ENCODE data around the gene PRDM9.

Gene PRDM9

GRCh38 chr5:23522553-23522952, 15.1 kb downstream of the PRDM9 start:
- TF ChIP-seq CTCF (IDR thresholded peaks at IDR 0.05; ENCODE audit: low read depth, low read length, poor library complexity, severe bottlenecking), result no peak
- no peak for TF ChIP-seq EZH2phosphoT487 (IDR thresholded peaks at IDR 0.05; ENCODE audit: borderline replicate concordance, low read length)
- no peaks in the 10 kb centered on the region for H4K20me1 ChIP-seq (ENCODE audit: control insufficient read depth, insufficient read depth, low read depth, low read length)
- H3K27ac ChIP-seq (ENCODE audit: low read depth, low read length), result no peak overlapping the region

GRCh38 chr5:23523031-23523430, 15.6 kb downstream of the PRDM9 start:
- Histone ChIP-seq H3K4me3 (ENCODE audit: low read length) (no peak overlapping the region), H3K9me3 (ENCODE audit: control insufficient read depth, insufficient read depth, low read length) (no peaks in the 10 kb centered on the region; the same call in 1 of the 2 replicates), H3K27me3 (ENCODE audit: control insufficient read depth, low read length) (no peaks in the 10 kb centered on the region), H3K27ac (ENCODE audit: low read depth, low read length) (no peak overlapping the region), H3K4me2 (ENCODE audit: low read length) (no peak overlapping the region), H3K79me2 (ENCODE audit: control insufficient read depth, low read length) (no peaks in the 10 kb centered on the region), H3K4me1 (ENCODE audit: control insufficient read depth, low read length) (no peaks in the 10 kb centered on the region), H4K20me1 (ENCODE audit: control insufficient read depth, insufficient read depth, low read depth, low read length) (no peaks in the 10 kb centered on the region), H3F3A (ENCODE audit: control insufficient read depth, insufficient read depth) (no peaks in the 10 kb centered on the region), H3K9me2 (replicated peaks; ENCODE audit: control insufficient read depth, low read length) (no peaks in the 10 kb centered on the region), H3K36me3 (ENCODE audit: control insufficient read depth, low read length) (no peaks in the 10 kb centered on the region)
- no peak for TF ChIP-seq CTCF (IDR thresholded peaks at IDR 0.05; ENCODE audit: low read depth, low read length, poor library complexity, severe bottlenecking)
- no peak for TF ChIP-seq EZH2phosphoT487 (IDR thresholded peaks at IDR 0.05; ENCODE audit: borderline replicate concordance, low read length)

More at GRCh38 chr5:23522553-23522952, 15.1 kb downstream of the PRDM9 start:
- H3K4me1 ChIP-seq (ENCODE audit: control insufficient read depth, low read length), result no peaks in the 10 kb centered on the region
- no peaks in the 10 kb centered on the region for H3K79me2 ChIP-seq (ENCODE audit: control insufficient read depth, low read length)
- no peaks in the 10 kb centered on the region for H3F3A ChIP-seq (ENCODE audit: control insufficient read depth, insufficient read depth)
- H3K27me3 ChIP-seq (ENCODE audit: control insufficient read depth, low read length), result no peaks in the 10 kb centered on the region
- H3K4me2 ChIP-seq (ENCODE audit: low read length), result no peak overlapping the region
- H3K4me3 ChIP-seq (ENCODE audit: low read length), result no peak overlapping the region
- H3K9me3 ChIP-seq (ENCODE audit: control insufficient read depth, insufficient read depth, low read length), result no peaks in the 10 kb centered on the region; the same call in 1 of the 2 replicates
- H3K36me3 ChIP-seq (ENCODE audit: control insufficient read depth, low read length), result no peaks in the 10 kb centered on the region
- H3K9me2 ChIP-seq (replicated peaks; ENCODE audit: control insufficient read depth, low read length), result no peaks in the 10 kb centered on the region

GRCh38 chr5:23523998-23524397, 16.6 kb downstream of the PRDM9 start:
- H3K4me2 ChIP-seq (ENCODE audit: low read length), result no peak overlapping the region
- H3K4me1 ChIP-seq (ENCODE audit: control insufficient read depth, low read length), result no peaks in the 10 kb centered on the region
- no peaks in the 10 kb centered on the region for H3K36me3 ChIP-seq (ENCODE audit: control insufficient read depth, low read length)
- TF ChIP-seq EZH2phosphoT487 (IDR thresholded peaks at IDR 0.05; ENCODE audit: borderline replicate concordance, low read length), result no peak
- TF ChIP-seq CTCF (IDR thresholded peaks at IDR 0.05; ENCODE audit: low read depth, low read length, poor library complexity, severe bottlenecking), result no peak
- H3K27me3 ChIP-seq (ENCODE audit: control insufficient read depth, low read length), result no peaks in the 10 kb centered on the region
- no peak overlapping the region for H3K27ac ChIP-seq (ENCODE audit: low read depth, low read length)
- no peaks in the 10 kb centered on the region for H3K9me2 ChIP-seq (replicated peaks; ENCODE audit: control insufficient read depth, low read length)
- H4K20me1 ChIP-seq (ENCODE audit: control insufficient read depth, insufficient read depth, low read depth, low read length), result no peaks in the 10 kb centered on the region
- H3K79me2 ChIP-seq (ENCODE audit: control insufficient read depth, low read length), result no peaks in the 10 kb centered on the region
- no peak overlapping the region for H3K4me3 ChIP-seq (ENCODE audit: low read length)
- H3K9me3 ChIP-seq (ENCODE audit: control insufficient read depth, insufficient read depth, low read length), result no peaks in the 10 kb centered on the region; the same call in 1 of the 2 replicates
- no peaks in the 10 kb centered on the region for H3F3A ChIP-seq (ENCODE audit: control insufficient read depth, insufficient read depth)

All from DOHH2 (cell line).